OCI-LY7 (cell line): Measurements from ENCODE around the gene SRGAP1. TPM values are rescaled to one million over a fixed set of nuclear protein-coding genes. Genes with fewer than 3 reads are reported as not detected.

ENCODE experiments used
- BruUV-seq: library from RNA; stranded (reverse); fragments of 400-500 nt; replicated peaks from 2 replicates; lab custom pipeline; 2021; lab: Mats Ljungman, UMichigan
- CTCF ChIA-PET: fragments of 300-600 bp; sonication (Branson Sonifier 250); formaldehyde crosslinking; loops from one replicate; lab custom pipeline; 2022; ENCODE audit warnings: antibody characterized with exemption; ENCODE audit not compliant: unreplicated experiment; lab: Charles Lee
- POLR2A ChIA-PET: fragments of 300-600 bp; sonication (Branson Sonifier 250); formaldehyde crosslinking; loops from one replicate; lab custom pipeline; 2022; ENCODE audit warnings: antibody characterized with exemption; lab: Charles Lee
- DNase-seq: peaks from one replicate; pipeline ENCODE4 v3.0.0-alpha.2; 2015; ENCODE audit warnings: low spot score
- H2AFZ ChIP-seq: fragments of 200-600 bp; sonication (generic), shearing (Covaris generic); 2 replicates; pipeline ENCODE4 v1.6.1; 2014; ENCODE audit warnings: mild to moderate bottlenecking, antibody characterized with exemption, low read length, moderate library complexity
- H3K27ac ChIP-seq: fragments of 200-600 bp; sonication (generic); 2 replicates; pipeline ENCODE4 v1.5.1; 2014; ENCODE audit warnings: mixed run types, low read depth, mild to moderate bottlenecking, moderate library complexity, low read length, inconsistent platforms; ENCODE audit not compliant: poor library complexity, severe bottlenecking
- H3K36me3 ChIP-seq: fragments of 200-600 bp; sonication (generic); 2 replicates; pipeline ENCODE4 v1.6.1; 2014; ENCODE audit warnings: mild to moderate bottlenecking, antibody characterized with exemption, low read length, moderate library complexity, mixed read lengths; ENCODE audit not compliant: insufficient read depth
- H3K4me1 ChIP-seq: fragments of 200-600 bp; sonication (generic); 2 replicates; pipeline ENCODE4 v1.5.1; 2014; ENCODE audit warnings: mild to moderate bottlenecking, low read length; ENCODE audit not compliant: insufficient read depth, poor library complexity, severe bottlenecking
- H3K4me2 ChIP-seq: fragments of 200-600 bp; sonication (generic); 2 replicates; pipeline ENCODE4 v1.6.1; 2014; ENCODE audit warnings: mild to moderate bottlenecking, low read length
- H3K4me3 ChIP-seq: fragments of 200-600 bp; sonication (generic); 2 replicates; pipeline ENCODE4 v1.5.1; 2014; ENCODE audit warnings: mild to moderate bottlenecking, low read depth, low read length; ENCODE audit not compliant: poor library complexity, severe bottlenecking
- H3K79me2 ChIP-seq: fragments of 200-600 bp; sonication (generic); 2 replicates; pipeline ENCODE4 v1.6.1; 2016; ENCODE audit warnings: low read depth, mild to moderate bottlenecking, low read length, moderate library complexity, mixed read lengths; ENCODE audit not compliant: insufficient read depth
- H3K9me2 ChIP-seq: fragments of 200-600 bp; sonication (generic); 2 replicates; pipeline ENCODE4 v1.6.1; 2016; ENCODE audit warnings: mild to moderate bottlenecking, low read length, mixed read lengths; ENCODE audit not compliant: insufficient read depth
- H3K9me3 ChIP-seq: fragments of 200-600 bp; sonication (generic); 2 replicates; pipeline ENCODE4 v1.6.1; 2014; ENCODE audit warnings: mild to moderate bottlenecking, mixed run types, low read length, mixed read lengths
- H4K20me1 ChIP-seq: fragments of 200-600 bp; sonication (generic); 2 replicates; pipeline ENCODE4 v1.6.1; 2014; ENCODE audit warnings: mild to moderate bottlenecking, antibody characterized with exemption, low read length, moderate library complexity, mixed read lengths; ENCODE audit not compliant: insufficient read depth
- CTCF ChIP-seq: fragments of 200-600 bp; sonication (generic); conservative IDR thresholded peaks from 2 replicates; pipeline ENCODE4 v1.5.1; 2014; ENCODE audit warnings: mild to moderate bottlenecking, antibody characterized with exemption, low read length, moderate library complexity, mixed read lengths
- EZH2phosphoT487 ChIP-seq: fragments of 200-600 bp; sonication (generic); IDR thresholded peaks from 2 replicates; pipeline ENCODE4 v1.6.1; 2018; ENCODE audit warnings: low read depth, borderline replicate concordance, mild to moderate bottlenecking, mixed run types, antibody characterized with exemption, low read length, moderate library complexity, mixed read lengths
- intact Hi-C: fragments of 100-400 bp; cut with micrococcal nuclease; formaldehyde crosslinking; loops from one replicate; pipeline ENCODE4 v1.10.0; 2022; ENCODE audit not compliant: unreplicated experiment
- total RNA-seq, 2 experiments: library from RNA; depleted of rRNA in 1 of 2; stranded (reverse); fragments of >200 nt in 1 of 2; shearing (Covaris generic) in 1 of 2; gene quantifications; 2 replicates each; pipeline ENCODE4 v1.2.3, GENCODE V29; 2014 to 2022

The SRGAP1 gene
- total RNA-seq, 2 experiments from 2014 or later = 0.06 TPM; not detected in 1

GRCh38 chr12:64019101-64019500, 174.6 kb downstream of the SRGAP1 start:
- Histone ChIP-seq H3K79me2 (no peaks in the 10 kb centered on the region), H3K4me1 (no peaks in the 10 kb centered on the region), H3K9me3 (no peaks in the 10 kb centered on the region), H2AFZ (no peak overlapping the region), H3K4me2 (no peak overlapping the region), H3K27ac (no peak overlapping the region), H3K9me2 (no peaks in the 10 kb centered on the region), H3K36me3 (no peaks in the 10 kb centered on the region), H3K4me3 (no peak overlapping the region), H4K20me1 (no peaks in the 10 kb centered on the region)
- intact Hi-C loops = no loop called here
- DNase-seq = no peak
- CTCF ChIA-PET = no interaction called here
- BruUV-seq = no TSS peak
- POLR2A ChIA-PET = interaction anchor here (0.6 to 0.7 kb wide), 2 partner anchors 15 to 288 kb away, joined by 3 read pairs; no protein-coding TSS in a partner anchor
- TF ChIP-seq CTCF (no peak), EZH2phosphoT487 (no peak)

GRCh38 chr12:64019654-64020053, 175.2 kb downstream of the SRGAP1 start:
- H3K9me3 ChIP-seq = no peaks in the 10 kb centered on the region
- DNase-seq = no peak
- H4K20me1 ChIP-seq = no peaks in the 10 kb centered on the region
- H3K4me2 ChIP-seq = no peak overlapping the region
- no peak for TF ChIP-seq EZH2phosphoT487
- no peak for TF ChIP-seq CTCF
- intact Hi-C loops = no loop called here
- H3K4me3 ChIP-seq = no peak overlapping the region
- no peaks in the 10 kb centered on the region for H3K36me3 ChIP-seq
- H3K9me2 ChIP-seq = no peaks in the 10 kb centered on the region
- H3K4me1 ChIP-seq = no peaks in the 10 kb centered on the region
- ChIA-PET POLR2A (interaction anchor here (0.7 kb wide), 1 partner anchor 16 kb away, joined by 3 read pairs; no protein-coding TSS in a partner anchor), CTCF (no interaction called here)
- BruUV-seq = no TSS peak
- no peaks in the 10 kb centered on the region for H3K79me2 ChIP-seq
- no peak overlapping the region for H3K27ac ChIP-seq
- H2AFZ ChIP-seq = no peak overlapping the region

GRCh38 chr12:64025174-64025958, 180.9 kb downstream of the SRGAP1 start:
- Histone ChIP-seq H3K79me2 (no peaks in the 10 kb centered on the region), H2AFZ (no peak overlapping the region), H4K20me1 (no peaks in the 10 kb centered on the region), H3K4me3 (no peak overlapping the region), H3K9me2 (no peaks in the 10 kb centered on the region), H3K27ac (no peak overlapping the region), H3K4me2 (no peak overlapping the region), H3K36me3 (no peaks in the 10 kb centered on the region), H3K9me3 (no peaks in the 10 kb centered on the region), H3K4me1 (no peaks in the 10 kb centered on the region)
- DNase-seq = no peak
- no TSS peak for BruUV-seq
- no peak for TF ChIP-seq CTCF
- no peak for TF ChIP-seq EZH2phosphoT487
- ChIA-PET POLR2A (interaction anchor here (0.5 to 0.6 kb wide), 3 partner anchors 61 to 1258 kb away, joined by 3 to 4 read pairs (median 3); no protein-coding TSS in a partner anchor), CTCF (no interaction called here)
- intact Hi-C loops = no loop called here
